ENCODE results near the gene NFIB. TPM values are rescaled to one million over a fixed set of nuclear protein-coding genes. Genes with fewer than 3 reads are reported as not detected.

Gene NFIB
- total RNA-seq, 1 experiment from 2014 or later: 14.3 TPM

DNA sequence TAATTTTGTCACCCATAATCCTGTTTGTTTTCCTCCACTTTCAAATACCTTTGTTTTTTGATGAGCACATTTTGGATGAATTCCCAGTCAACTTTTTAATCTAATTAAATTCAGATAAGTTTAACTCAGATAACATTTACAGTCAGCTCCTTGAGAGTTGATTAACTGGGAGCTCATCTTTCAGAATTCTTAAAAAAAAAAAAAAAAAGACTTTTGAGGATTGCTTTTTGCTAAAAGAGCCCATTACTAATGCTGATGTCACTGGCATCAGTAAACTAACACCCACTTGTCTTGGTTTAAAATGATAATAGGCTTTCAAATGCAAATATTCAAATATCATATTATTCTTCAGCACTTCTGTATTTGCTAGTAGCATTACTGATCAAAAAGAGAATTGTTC is 47.1 kb upstream of the NFIB start:
- Mint-ChIP-seq H3K4me1 (peaks cover 25 to 28% of the 10 kb centered on the region in 2 experiments), H3K4me3 (no peak overlapping the region), H3K36me3 (ENCODE audit: insufficient read depth in 1 of 3, low read depth in 3 of 3) (peaks cover 0 to 5% (median 0%) of the 10 kb centered on the region in 3 experiments; a peak in 2 of 7 replicates), H3K27me3 (ENCODE audit: low read depth) (no peaks in the 10 kb centered on the region), H3K9me3 (no peaks in the 10 kb centered on the region), H3K27ac (peak overlapping the region in 1 of 3 experiments; percentile 95; a peak in 2 of 7 replicates)
- no peaks in the 10 kb centered on the region for H3K79me1 ChIP-seq (ENCODE audit: insufficient read depth, low read depth, low read length, poor library complexity, severe bottlenecking)
- no peak overlapping the region for H2BK120ac ChIP-seq (ENCODE audit: low read depth, low read length, poor library complexity, severe bottlenecking)
- no peaks in the 10 kb centered on the region for H3K9me3 ChIP-seq (ENCODE audit: control insufficient read depth, low read depth, low read length)
- no peak overlapping the region for H3K18ac ChIP-seq (ENCODE audit: insufficient read length, low read depth, low read length)
- no peak overlapping the region for H2AFZ ChIP-seq (ENCODE audit: low read length)
- H3K56ac ChIP-seq (ENCODE audit: insufficient read length, low read depth, low read length): no peak overlapping the region
- no peak overlapping the region for H3K9ac ChIP-seq (ENCODE audit: extremely low read depth, insufficient read length, low read length)
- no peak overlapping the region for H3K4me2 ChIP-seq (ENCODE audit: insufficient read depth, insufficient read length, low read length)
- no peak overlapping the region for H3K14ac ChIP-seq (ENCODE audit: insufficient read depth, low read length)
- H4K91ac ChIP-seq (ENCODE audit: insufficient read length, low read depth, low read length): no peak overlapping the region
- TF ChIP-seq, protein P1, sequence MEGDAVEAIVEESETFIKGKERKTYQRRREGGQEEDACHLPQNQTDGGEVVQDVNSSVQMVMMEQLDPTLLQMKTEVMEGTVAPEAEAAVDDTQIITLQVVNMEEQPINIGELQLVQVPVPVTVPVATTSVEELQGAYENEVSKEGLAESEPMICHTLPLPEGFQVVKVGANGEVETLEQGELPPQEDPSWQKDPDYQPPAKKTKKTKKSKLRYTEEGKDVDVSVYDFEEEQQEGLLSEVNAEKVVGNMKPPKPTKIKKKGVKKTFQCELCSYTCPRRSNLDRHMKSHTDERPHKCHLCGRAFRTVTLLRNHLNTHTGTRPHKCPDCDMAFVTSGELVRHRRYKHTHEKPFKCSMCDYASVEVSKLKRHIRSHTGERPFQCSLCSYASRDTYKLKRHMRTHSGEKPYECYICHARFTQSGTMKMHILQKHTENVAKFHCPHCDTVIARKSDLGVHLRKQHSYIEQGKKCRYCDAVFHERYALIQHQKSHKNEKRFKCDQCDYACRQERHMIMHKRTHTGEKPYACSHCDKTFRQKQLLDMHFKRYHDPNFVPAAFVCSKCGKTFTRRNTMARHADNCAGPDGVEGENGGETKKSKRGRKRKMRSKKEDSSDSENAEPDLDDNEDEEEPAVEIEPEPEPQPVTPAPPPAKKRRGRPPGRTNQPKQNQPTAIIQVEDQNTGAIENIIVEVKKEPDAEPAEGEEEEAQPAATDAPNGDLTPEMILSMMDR (conservative IDR thresholded peaks at IDR 0.05): no peak
- H4K8ac ChIP-seq (replicated peaks; ENCODE audit: insufficient read length, low read depth, low read length): no peak overlapping the region
- H2BK12ac ChIP-seq (ENCODE audit: insufficient read length, low read depth, low read length): no peak overlapping the region
- no peak overlapping the region for H2BK5ac ChIP-seq (ENCODE audit: insufficient read length, low read length)
- no peaks in the 10 kb centered on the region for H3K23me2 ChIP-seq (ENCODE audit: insufficient read length, low read depth, low read length, poor library complexity, severe bottlenecking)
- H2BK20ac ChIP-seq (ENCODE audit: low read depth, low read length, poor library complexity, severe bottlenecking): no peak overlapping the region
- no peak overlapping the region for H3T11ph ChIP-seq (ENCODE audit: low read length)
- DNase-seq: no peak
- no peak overlapping the region for H4K5ac ChIP-seq (ENCODE audit: insufficient read length, low read depth, low read length)
- no peaks in the 10 kb centered on the region for H3K79me2 ChIP-seq (ENCODE audit: insufficient read depth, low read length)
- no peak overlapping the region for H3K23ac ChIP-seq (ENCODE audit: insufficient read length, low read depth, low read length)
- no peak overlapping the region for H3K27ac ChIP-seq (ENCODE audit: insufficient read length, low read depth, low read length)
- no peak overlapping the region for H2AK5ac ChIP-seq (ENCODE audit: insufficient read length, low read length)
- no peaks in the 10 kb centered on the region for H3K27me3 ChIP-seq (ENCODE audit: insufficient read depth, low read length)
- no peak overlapping the region for H2BK15ac ChIP-seq (ENCODE audit: low read depth, low read length)
- peaks cover 2% of the 10 kb centered on the region; the same call in 1 of the 2 replicates for H3K4me1 ChIP-seq (ENCODE audit: insufficient read depth, low read length)
- no peaks in the 10 kb centered on the region for H4K20me1 ChIP-seq (ENCODE audit: control insufficient read depth, insufficient read depth, insufficient read length)
- no peak overlapping the region for H3K4ac ChIP-seq (ENCODE audit: low read depth, low read length)

All from H9 (cell line).